Anterior cingulate cortex (tissue), 58 donors: ENCODE results near the gene HOOK2.
A peak's percentile ranks its signal among the peaks of the same experiment; 100 is the strongest.

ENCODE experiments used
- DNase-seq, 58 donors: peaks; one replicate each; lab custom pipeline; 2025; lab: John Stamatoyannopoulos, UW

HOOK2 gene

DNA sequence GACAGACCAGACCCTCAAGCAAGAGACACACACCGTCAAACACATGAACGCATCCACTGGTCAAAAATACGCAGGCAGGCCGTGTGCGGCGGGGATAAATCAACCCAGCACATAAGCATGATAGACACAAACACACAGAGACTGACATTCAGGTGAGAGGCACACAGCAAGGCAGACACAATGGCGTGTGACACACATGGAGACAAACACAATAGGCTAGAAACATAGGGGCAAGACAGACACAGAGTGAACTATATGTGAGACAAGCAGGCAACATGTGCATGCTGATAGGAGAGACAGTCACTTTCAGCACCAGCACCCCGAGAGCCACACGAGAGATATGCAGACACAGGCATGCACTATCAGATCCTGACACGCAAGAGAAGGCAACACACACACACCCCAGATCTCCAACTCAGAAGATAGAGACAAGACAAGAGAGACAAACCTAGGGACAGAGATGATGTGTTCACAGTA, 9.1 kb upstream of the HOOK2 start:
- peak in 2 of 58 donors; percentile 10 to 21 for DNase-seq

DNA sequence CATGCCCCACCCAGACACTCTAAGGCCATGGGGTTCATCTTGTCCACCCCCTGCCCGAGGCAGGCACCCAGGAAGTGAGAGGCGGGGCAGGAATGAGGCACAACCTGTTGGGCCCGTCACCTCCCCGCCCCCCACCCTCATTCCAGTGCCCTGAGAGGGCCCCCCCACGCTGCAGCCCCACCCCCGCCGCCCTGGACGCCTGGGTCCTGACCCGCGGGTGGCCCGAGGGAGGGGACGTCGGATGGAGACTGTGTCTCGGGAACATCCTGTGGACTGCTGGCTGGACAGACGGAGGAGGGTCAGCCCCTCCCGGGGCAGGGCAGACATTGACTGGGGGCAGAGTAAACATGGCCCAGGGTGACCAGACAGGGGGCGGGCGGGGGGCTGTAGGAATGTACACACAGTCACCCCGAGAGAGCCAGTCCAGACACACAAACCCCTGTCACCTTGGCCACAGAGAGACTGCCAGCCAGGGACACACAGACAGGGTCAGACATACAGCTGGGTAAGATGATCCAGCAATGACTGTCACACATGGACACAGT, 8.6 kb upstream of the HOOK2 start:
- peak in 6 of 58 donors; percentile 8 to 43 (median 21) for DNase-seq

DNA sequence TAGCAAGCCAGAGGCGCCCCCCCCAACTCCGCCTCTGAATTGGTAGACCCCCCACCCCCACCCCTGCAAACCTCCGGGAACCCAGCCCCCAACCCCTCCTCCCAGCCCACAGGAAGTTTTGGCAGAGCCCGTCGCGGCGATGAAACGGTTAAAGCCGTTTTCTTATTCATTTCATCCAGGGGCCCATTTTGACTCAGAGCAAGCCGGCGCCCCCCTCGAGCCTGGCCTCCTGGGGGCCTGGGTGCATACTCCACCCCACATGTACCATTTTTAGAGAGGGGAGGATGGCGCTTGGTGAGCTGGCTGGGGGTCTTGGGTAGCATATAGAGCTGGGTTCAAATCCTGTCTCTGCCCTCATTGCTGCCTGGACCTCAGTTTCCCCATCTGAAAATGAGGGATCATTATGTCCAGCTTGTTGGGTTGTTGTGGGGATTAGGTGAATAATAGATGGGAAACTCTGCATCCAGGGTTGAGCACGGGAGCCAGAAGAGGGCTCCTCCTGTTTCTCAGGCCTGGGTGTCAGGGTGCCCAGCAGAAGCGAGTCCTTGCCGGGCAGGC, 8.0 kb upstream of the HOOK2 start:
- peak in 1 of 58 donors; percentile 29 for DNase-seq

DNA sequence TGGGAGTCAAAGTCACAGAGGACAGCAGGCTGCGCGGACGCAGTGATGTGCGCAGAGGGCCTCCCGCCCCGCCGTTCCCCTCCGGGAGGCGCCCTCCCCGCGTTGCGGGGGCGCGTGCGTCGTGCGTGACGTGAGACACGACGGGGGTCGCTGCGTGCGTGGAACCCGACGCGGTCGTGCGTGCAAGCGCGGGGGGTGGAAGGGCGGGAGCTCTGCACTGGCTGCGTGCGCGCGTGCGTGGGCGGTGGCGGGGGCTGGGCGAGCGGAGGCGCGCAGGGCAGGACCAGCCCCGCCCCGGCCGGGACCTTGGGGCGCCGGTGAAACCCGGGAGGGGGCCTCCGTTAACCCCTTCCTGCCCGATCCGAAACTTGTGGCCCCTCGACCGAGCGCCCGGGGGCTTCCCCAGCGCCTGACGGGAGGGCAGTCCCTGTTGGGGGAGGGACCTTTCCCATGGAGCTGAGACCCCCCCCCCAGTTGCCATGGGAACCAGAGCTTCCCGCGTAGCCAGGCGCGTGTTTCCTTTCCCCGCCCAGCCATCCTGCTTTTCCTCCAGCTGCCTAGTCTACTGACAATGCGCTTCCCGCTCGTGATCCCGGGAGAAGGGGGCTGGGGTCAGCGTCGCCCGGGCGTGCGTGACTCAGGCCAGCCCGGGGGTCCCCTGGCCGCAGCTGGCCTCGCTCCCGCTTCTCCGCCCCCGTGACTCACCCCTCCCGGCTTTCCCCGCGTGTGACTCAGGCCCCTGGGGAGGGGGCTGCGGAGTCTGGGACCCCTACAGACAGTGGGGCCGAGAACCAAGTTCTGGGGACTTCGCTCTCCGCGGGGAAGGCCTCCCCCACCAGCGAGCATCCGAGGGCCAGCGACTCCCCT, 7.3 kb upstream of the HOOK2 start:
- peak; percentile 55 to 95 (median 89) for DNase-seq

DNA sequence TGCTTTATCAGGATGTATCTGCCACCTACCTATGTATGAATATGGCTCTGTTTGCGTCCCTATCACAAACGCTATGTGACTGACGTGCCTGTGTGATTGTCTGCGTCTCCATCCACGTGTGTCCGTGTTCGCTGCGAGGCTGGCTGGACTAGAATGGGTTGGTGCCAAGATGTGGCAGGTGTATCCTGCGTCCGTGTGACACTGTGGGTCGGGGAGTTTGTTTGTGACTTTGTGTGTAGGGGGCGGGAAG, 6.7 kb upstream of the HOOK2 start:
- peak in 2 of 58 donors; percentile 75 to 80 for DNase-seq

DNA sequence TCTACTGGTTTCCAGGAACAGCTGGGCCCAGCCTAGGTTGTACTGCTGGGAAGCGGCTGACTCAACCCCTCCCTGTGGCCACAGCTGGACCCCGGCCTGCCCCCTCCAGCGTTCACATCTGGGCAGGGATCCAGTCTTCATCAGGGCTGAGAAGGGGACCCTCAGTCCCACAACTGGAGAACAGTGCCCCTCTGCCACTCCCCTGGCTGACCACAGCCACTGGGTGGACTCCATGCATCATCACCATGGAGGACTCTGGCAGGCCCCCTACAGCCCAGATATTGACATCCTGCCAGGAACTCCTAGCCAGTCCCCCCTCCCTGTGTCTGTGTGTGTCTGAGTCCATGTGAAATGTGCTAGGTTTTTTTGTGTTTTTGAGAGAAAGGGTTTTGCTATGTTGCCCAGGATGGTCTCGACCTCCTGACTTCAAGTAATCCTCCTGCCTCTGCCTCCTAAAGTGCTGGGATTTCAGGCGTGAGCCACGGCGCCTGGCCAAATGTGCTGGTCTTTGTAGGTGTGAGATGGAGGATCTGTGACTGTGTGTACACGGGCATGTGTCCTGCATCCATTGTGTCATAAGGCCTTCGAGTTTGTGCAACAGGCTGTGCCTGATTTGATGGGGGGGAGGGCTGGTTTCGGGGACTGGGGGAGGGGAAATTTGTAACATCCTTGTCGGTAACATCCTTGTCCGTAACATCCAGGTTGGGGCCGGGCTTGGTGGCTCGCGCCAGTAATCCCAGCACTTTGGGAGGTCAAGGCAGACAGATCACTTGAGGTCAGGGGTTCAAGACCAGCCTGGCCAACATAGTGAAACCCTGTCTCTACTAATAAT, 4.0 kb upstream of the HOOK2 start:
- DNase-seq, result peak in 23 of 58 donors; percentile 6 to 55 (median 28)

DNA sequence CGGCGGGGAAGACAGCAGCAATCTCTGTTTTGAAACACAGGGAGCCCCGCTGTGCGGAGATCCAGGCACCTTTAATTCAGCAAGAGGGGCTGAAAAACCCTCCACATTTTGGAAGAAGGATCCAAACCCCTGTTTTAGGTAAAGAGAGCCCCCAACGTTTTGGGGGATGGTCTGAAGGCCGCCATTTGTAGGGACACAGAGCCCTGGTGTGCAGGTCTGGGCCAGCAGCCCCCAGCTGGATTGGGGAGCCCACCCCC, 3.5 kb upstream of the HOOK2 start:
- DNase-seq, result peak in 2 of 58 donors; percentile 51 to 60

DNA sequence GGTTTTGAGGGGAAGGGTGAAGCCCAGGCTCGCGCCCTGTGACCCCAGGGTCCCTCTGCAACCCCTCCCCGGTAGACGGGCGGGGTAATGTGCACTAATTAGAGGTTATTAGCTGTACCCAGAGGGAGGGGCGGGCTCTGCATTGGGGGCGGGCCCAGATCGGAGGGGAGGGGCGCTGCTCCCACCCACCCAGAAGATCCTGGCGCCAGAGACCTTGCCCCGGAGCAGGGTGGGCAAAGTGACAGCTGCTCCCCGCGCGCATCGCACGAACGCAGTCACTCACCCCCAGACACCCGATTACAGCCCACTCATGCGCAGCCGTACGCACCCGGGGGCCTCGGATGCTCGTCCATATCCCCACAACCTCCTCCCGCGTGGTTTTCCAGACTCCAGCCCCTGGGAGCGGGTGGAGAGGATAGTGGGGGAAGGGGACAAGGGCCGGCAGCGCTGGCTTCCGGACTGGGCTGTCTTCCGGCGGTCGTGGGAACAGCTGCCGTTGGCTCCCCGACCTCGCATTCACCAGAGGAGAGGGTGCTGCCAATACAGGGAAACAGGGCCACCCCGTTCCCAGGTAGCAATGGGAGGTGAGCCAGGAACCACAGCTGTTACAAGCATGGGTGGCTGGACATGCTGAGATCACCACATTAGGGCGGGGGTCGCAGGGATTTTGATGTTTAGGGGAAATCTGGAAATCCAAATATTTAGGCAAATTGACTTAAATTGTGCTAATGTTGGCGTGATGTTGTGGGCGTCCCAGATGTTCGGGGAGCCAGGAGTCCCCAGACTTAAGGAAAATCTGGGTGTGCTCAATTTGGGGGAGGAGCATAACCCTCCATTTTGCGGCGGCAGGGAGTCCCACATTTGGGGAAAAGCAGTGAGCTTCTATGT, 2.9 kb upstream of the HOOK2 start:
- DNase-seq, result peak in 53 of 58 donors; percentile 13 to 81 (median 49)

DNA sequence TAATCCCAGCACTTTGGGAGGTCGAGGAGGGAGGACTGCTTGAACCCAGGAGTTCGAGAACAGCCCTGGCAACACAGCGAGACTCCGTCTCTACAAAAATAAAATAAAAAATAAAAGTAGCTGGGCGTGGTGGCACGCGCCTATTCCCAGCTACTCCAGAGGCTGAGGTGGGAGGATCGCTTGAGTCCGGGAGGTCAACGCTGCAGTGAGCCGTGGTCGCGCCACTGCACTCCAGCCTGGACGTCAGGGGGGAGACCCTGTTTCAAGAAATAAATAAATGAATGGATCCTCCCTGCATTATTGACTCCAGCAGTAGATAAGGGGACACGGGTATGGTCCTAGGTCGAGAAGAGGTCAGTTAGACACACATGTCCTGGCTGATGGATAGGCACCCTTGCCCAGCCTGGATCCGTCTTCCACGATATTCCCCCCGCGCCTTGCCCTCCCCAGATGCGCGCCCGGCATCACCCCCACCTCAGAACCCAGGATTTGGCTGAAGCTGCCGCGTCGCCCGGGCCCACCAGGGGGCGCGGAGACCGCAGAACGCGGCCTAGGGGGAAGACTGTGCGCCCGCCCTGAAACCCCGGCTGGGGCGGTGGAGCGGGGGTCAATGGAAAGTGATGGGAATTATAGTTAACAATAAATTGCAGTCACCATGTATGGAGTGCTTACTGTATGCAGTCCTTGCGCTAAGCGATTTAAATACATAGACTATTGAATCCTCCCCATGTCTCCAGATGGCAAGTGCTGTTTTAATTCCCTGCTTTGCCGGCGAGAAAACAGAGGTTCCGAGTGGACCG, 2.1 kb upstream of the HOOK2 start:
- peak in 57 of 58 donors; percentile 8 to 86 (median 66) for DNase-seq

DNA sequence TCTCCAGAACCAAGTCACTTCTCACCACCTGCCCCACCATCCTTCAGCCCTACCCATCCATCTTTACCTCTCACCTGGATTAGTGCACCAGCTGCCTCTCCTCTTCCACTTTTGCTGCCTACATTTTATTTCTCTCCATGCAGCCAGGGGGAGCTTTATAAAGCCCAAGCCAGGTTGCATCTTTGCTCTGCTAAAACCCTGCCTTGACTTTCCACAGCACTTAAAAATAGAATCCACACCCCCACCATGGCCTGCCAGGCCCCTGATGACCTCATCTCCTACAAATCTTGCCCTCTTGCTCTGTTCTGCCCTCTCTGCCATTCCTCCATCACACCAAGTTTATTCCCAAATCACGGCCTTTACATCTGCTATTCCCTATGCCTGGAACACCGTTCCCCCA, 1.8 kb downstream of the HOOK2 start:
- no peak for DNase-seq

DNA sequence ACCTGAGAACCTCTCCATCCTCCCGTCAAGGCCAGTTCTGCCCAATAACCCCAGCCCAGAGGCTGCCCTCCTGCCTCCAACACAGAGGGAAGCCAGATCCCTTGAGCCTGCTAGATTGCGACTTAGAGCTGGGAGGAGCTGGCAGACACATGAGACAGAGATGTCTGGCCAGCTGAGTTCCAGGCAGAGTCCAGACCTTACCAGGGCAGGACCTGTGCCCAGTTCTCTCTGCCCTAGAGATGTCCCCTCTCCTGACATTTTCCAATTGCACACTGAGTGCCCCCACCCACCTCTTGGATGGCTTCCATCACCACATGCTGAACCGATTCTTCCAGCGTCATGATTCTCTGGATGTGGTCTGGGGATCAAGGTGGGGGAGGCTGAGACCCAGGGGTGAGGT, 3.0 kb downstream of the HOOK2 start:
- DNase-seq, result no peak

DNA sequence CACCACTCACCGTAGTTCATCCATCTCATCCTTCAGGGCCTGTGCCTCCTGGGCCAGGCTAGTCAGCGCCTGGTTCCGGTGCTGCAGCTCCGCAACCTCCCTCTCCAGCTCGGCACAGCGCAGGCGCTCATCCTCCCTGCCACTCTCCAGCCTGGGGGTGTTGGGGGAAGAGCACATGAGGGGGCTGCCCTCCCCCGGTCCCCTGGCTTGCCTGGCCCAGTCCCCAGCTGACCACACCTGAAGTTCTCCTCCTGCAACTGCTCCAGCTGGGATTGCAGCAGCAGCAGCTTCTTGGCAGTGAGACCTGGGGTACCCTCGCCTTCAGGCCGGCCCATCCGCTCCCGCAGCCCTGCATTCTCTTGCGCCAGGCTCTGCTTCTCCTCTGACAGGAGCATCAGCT, 4.4 kb downstream of the HOOK2 start:
- no peak for DNase-seq

DNA sequence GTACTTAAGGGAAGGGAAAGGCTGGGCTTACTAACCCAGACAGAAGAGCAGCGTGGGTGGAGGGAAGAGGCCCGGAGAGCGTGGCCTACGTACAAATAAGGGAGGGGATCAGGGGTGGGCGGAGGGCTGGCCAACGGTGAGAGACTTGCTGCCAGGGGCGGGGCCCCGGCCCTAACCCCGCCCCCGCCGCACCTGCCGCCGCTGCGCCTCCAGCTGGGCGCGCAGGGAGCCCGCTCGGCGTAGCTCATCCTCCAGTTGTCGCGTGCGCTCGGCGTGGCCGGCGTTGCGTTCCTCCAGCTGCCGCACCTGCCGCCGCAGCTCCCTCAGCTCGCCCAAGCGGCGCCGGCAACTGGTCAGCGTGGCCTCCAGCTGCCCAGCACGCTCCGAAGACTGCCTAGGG, 5.7 kb downstream of the HOOK2 start:
- no peak for DNase-seq

DNA sequence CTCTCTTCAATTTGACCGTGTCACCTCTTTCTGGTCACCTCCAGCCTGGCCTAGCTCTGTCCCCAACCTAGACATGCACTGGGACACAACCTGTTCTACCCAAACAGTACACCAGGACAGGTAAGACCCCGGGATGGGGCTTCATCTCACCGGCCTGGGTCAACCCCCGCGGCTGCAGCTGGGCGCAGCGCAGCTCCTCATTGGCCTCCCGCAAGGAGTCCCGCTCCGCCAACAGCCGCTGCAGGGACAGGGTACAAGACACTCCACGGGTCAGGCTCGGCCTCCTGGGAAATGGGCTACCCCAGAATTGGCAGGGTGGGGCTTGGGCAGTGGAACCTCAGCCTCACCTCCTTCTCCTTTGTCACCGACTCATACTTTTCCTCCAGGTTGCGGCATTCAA, 7.7 kb downstream of the HOOK2 start:
- DNase-seq, result no peak

DNA sequence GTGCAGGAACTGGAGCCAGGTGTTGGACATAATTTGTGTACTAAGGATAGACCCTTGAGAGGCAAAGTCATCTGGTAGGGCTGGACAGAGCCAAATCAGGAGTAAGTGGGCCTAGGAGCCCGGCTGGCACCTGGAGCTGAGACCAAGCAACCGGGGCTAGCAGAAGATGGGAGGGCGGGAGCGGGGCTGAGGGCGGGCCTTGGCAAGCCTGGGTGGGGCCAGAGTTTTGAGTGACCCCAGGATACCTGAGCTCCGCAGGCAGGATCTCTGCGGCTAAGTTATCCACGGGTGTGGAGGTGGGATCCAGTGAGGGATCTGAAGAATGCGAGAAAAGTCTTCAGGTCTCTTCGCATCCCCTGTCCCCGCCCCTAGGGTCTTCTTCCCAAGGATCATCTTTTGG, 8.2 kb downstream of the HOOK2 start:
- no peak for DNase-seq

DNA sequence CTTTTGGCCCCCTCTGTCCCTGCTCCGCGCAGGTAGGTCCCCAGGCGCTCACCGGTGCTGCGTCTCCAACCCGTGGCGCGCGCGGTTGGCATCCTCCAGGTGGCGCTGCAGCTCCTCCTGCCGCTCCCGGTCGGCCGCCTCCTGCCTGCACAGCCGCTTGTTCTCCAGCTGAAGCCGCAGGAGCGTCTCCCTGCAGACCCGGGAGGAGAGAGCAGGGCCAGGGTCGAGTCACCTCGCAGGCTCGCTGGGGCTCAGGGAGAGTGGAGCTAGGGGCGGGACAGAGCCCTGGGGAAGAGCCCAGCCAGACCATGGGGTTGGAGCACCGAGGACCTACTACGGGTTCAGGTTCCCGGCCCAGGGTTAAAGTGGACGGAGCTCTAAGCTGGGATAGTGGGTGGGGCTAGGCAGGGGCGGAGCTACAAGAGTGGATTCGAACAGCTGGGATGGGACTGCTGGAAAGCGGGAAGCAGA, 9.3 kb downstream of the HOOK2 start:
- DNase-seq, result peak in 42 of 58 donors; percentile 14 to 85 (median 56)

DNA sequence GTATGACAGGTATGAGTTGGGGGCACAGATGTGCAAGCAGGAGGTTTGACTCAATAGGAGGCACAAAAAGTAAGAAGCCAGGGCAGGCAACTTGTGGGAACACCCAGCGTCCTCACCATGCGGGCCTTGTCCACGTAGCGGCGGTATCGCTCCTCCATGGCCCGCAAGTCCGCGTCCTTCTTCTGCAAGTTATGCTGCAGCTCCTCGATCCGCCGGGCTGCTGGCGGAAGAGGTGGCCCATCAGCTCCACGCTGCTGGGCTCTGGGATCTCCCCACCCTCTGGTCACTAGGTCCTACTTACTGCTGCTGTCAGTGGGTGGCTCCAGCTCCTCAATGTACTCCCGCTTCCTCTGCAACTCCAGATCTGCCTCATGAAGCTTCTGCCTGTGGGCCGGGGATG, 10.7 kb downstream of the HOOK2 start:
- no peak for DNase-seq

DNA sequence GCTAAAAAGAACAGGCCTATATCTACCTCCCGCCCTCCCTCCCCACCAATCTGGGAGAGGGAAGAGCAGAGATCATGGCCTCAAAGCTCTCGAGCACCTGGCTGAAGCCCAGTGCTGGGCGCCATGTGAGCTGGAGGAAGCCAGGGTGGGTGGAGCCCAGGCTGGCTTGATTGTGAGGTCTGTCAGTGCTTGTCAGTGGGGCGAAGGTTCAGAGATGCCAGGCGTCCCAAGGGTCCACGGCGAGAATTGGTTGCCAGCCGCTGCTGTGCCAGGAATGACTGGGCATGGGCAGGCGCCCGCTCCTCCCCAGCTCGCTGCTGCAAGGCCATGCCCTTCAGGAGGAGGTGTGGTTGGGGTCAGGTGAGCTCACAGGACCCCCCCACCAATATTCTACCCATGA, 12.3 kb downstream of the HOOK2 start:
- no peak for DNase-seq

DNA sequence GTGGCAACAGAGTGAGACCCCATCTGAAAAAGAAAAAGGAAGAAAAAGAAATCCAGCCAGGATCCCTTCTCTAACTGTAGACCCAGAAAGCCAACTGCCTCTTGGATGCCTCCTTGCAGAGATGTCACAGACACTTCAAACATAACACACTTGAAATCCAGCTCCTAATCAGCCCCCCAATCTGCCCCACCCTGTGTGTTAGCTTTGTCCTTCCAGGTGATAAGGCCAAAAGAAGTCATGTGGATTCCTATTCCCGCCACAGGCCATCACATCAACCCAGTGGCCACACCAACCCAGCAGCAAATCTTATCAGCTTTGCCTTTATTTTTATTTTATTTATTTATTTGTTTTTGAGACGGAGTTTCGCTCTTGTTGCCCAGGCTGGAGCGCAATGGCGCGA, 15.7 kb downstream of the HOOK2 start:
- DNase-seq, result no peak
